G401.6 (cell line): Measurements from ENCODE around the gene CARD19.
"Not testable (repeated sequence)": the region's sequence is repeated elsewhere in the genome, so short reads cannot be mapped to it uniquely, and the experiment has no call there.

ENCODE experiments used
- FAIRE-seq: peaks from 2 replicates; lab custom pipeline; 2012; peaks lifted over from hg19 to GRCh38; lab: Jason Lieb, UNC

The CARD19 gene

GRCh38 chr9:93088656-93089015 lies 7.4 kb upstream of the CARD19 start:
- no peak for FAIRE-seq

- no peak for FAIRE-seq
Measured at GRCh38 chr9:93089024-93089423, 7.0 kb upstream of the CARD19 start.

- no peak for FAIRE-seq
Measured at GRCh38 chr9:93089481-93089991, 6.5 kb upstream of the CARD19 start.

- no peak for FAIRE-seq
Measured at GRCh38 chr9:93090091-93090655, 5.8 kb upstream of the CARD19 start.

- FAIRE-seq, result no peak
Measured at GRCh38 chr9:93091056-93091452, 5.0 kb upstream of the CARD19 start.

- no peak for FAIRE-seq
Measured at GRCh38 chr9:93091453-93092081, 4.5 kb upstream of the CARD19 start.

GRCh38 chr9:93092251-93092991 lies 3.6 kb upstream of the CARD19 start:
- no peak for FAIRE-seq

- FAIRE-seq, result no peak
Measured at GRCh38 chr9:93093127-93093876, 2.7 kb upstream of the CARD19 start.

- FAIRE-seq, result no peak
Measured at GRCh38 chr9:93093877-93094657, 1.9 kb upstream of the CARD19 start.

GRCh38 chr9:93094658-93095204 lies 1.3 kb upstream of the CARD19 start:
- no peak for FAIRE-seq

- peak; percentile 84 for FAIRE-seq
Measured at GRCh38 chr9:93095205-93096130, 549 bp upstream of the CARD19 start.

- FAIRE-seq, result no peak
Measured at GRCh38 chr9:93096811-93097382, 880 bp downstream of the CARD19 start.

GRCh38 chr9:93097511-93098201 lies 1.6 kb downstream of the CARD19 start:
- no peak for FAIRE-seq

- no peak for FAIRE-seq
Measured at GRCh38 chr9:93098236-93098946, 2.4 kb downstream of the CARD19 start.

GRCh38 chr9:93099551-93100275 lies 3.7 kb downstream of the CARD19 start:
- FAIRE-seq, result no peak

GRCh38 chr9:93100276-93100636 lies 4.2 kb downstream of the CARD19 start:
- FAIRE-seq, result no peak

GRCh38 chr9:93101086-93101485 lies 5.1 kb downstream of the CARD19 start:
- FAIRE-seq, result not testable (repeated sequence)

- no peak for FAIRE-seq
Measured at GRCh38 chr9:93105620-93106019, 9.6 kb downstream of the CARD19 start.
